HG03354 (cell line): ENCODE results near the gene PCDHGA8.
"Not testable (repeated sequence)": the region's sequence is repeated elsewhere in the genome, so short reads cannot be mapped to it uniquely, and the experiment has no call there.

ENCODE experiments used
- ATAC-seq: cut with Tn5 transposase; IDR thresholded peaks from one replicate; pipeline ENCODE4 v1.9.1; 2021; ENCODE audit warnings: mild to moderate bottlenecking; ENCODE audit not compliant: unreplicated experiment, poor library complexity, severe bottlenecking

PCDHGA8 gene

DNA sequence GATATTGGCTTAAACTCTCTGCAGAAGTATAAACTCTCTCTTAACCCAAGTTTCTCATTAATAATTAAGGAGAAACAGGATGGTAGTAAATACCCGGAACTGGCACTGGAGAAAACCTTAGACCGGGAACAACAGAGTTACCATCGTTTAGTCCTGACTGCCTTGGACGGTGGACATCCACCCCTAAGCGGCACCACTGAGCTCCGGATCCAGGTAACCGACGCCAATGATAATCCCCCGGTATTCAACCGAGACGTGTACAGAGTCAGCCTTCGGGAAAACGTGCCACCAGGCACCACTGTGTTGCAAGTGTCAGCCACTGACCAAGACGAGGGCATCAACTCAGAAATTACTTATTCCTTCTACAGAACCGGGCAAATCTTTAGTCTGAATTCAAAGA is 6.2 kb downstream of the PCDHGA8 start:
- ATAC-seq: no peak

DNA sequence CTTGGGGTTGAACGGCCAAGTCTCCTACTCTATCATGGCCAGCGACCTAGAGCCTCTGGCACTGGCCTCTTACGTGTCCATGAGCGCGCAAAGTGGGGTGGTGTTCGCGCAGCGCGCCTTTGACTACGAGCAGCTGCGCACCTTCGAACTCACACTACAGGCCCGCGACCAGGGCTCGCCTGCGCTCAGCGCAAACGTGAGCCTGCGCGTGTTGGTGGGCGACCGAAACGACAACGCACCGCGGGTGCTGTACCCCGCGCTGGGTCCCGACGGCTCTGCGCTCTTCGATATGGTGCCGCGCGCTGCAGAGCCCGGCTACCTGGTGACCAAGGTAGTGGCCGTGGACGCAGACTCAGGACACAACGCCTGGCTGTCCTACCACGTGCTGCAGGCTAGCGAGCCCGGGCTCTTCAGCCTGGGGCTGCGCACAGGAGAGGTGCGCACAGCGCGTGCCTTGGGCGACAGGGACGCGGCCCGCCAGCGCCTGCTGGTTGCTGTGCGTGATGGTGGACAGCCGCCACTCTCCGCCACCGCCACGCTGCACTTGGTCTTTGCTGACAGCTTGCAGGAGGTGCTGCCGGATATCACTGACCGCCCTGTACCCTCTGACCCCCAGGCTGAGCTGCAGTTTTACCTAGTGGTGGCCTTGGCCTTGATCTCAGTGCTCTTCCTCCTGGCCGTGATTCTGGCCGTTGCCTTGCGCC is 7.3 kb downstream of the PCDHGA8 start:
- ATAC-seq: no peak

DNA sequence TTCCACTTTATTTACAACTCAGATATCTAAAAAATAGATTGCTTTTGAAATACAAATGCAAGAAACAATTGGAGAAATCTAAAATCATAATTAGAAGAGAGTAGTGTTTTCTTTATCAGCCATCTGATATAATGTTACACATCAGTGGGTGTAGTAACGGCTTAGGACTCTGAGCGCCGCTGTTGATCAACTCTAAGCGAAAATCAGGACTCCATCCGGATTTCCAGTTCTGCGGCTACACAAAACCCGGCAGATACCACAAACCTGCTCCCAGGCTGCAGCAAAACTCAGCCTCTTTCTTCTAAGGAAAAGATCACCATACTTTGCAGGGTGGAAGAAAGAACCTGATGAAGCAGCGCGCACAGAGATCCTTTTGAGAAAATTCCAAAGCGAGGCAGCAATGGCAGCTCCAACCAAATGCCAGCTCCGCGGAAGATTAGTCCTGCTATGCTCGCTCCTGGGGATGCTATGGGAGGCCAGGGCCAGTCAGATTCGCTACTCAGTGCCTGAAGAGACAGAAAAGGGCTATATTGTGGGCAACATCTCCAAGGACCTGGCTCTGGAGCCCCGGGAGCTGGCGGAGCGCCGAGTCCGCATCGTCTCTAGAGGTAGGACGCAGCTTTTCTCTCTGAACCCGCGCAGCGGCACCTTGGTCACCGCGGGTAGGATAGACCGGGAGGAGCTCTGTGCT is 10.3 kb downstream of the PCDHGA8 start, which contains the start of gene PCDHGA9:
Gene PCDHGA9 (plus strand): TSS at position 226 of the 691 bp plus-strand sequence. CDS start 175 bp downstream, at position 401.
- no peak for ATAC-seq

DNA sequence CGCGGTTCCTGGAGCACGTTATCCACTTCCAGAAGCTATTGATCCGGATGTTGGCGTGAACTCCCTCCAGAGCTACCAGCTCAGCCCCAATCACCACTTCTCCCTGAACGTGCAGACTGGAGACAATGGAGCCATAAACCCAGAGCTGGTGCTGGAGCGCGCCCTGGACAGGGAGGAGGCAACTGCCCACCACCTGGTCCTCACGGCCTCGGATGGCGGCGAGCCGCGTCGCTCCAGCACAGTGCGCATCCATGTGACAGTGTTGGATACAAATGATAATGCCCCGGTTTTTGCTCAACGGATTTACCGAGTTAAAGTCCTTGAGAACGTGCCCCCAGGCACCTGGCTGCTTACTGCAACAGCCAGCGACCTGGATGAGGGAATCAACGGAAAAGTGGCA is 11.0 kb downstream of the PCDHGA8 start:
- no peak for ATAC-seq

DNA sequence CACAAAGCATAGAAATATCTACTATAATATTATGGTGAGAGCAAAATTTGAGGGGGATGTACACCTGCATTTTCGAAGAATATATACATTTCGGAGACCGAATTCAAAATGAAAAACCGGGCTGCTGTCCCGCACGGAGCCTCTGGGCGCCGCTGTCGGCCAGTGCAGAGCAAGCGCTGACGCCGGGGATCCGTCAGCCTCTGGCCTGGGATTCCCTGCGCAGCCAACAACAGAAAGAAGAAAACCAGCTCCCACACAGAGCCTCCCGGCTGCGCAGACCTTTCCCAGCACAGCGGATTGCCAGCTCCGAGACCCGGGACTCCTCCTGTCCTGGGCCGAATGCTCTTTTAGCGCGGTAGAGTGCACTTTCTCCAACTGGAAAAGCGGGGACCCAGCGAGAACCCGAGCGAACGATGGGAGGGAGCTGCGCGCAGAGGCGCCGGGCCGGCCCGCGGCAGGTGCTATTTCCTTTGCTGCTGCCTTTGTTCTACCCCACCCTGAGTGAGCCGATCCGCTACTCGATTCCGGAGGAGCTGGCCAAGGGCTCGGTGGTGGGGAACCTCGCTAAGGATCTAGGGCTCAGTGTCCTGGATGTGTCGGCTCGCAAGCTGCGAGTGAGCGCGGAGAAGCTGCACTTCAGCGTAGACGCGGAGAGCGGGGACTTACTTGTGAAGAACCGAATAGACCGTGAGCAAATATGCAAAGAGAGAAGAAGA is 15.5 kb downstream of the PCDHGA8 start, which contains the start of gene PCDHGB6:
Gene PCDHGB6 (plus strand): TSS at position 232 of the 716 bp plus-strand sequence. CDS start 182 bp downstream, at position 414.
- ATAC-seq: peak; percentile 81

DNA sequence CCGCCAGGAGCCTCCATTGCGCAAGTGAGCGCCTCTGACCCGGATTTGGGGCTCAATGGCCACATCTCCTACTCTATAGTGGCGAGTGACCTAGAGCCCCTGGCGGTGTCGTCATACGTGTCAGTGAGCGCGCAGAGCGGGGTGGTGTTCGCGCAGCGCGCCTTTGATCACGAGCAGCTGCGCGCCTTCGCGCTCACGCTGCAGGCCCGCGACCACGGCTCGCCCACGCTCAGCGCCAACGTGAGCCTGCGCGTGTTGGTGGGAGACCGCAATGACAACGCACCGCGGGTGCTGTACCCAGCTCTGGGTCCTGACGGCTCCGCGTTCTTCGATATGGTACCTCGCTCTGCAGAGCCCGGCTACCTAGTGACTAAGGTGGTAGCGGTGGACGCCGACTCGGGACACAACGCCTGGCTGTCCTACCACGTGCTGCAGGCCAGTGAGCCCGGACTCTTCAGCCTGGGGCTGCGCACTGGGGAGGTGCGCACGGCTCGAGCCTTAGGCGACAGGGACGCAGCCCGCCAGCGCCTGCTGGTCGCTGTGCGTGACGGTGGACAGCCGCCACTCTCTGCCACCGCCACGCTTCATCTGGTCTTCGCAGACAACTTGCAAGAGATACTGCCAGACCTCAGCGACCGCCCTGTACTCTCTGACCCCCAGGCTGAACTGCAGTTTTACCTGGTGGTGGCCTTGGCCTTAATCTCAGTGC is 17.3 kb downstream of the PCDHGA8 start:
- no peak for ATAC-seq

DNA sequence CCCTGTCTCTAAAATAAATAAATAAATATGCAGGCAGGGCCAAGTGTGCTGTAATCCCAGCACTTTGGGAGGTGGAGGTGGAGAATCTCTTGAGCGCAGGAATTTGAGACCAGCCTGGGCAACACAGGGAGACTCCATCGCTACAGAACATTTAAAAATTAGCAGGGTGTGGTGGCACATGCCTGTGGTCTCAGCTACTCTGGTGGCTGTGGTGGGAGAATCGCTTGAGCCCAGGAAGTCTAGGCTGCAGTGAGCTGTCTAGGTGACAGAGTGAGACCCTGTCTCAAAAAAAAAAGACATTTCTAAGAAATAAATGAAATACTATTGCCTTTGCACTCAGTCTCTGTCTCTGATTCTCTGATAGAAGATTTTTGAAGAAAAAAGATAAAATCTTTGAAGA is 19.1 kb downstream of the PCDHGA8 start:
- ATAC-seq: no peak

DNA sequence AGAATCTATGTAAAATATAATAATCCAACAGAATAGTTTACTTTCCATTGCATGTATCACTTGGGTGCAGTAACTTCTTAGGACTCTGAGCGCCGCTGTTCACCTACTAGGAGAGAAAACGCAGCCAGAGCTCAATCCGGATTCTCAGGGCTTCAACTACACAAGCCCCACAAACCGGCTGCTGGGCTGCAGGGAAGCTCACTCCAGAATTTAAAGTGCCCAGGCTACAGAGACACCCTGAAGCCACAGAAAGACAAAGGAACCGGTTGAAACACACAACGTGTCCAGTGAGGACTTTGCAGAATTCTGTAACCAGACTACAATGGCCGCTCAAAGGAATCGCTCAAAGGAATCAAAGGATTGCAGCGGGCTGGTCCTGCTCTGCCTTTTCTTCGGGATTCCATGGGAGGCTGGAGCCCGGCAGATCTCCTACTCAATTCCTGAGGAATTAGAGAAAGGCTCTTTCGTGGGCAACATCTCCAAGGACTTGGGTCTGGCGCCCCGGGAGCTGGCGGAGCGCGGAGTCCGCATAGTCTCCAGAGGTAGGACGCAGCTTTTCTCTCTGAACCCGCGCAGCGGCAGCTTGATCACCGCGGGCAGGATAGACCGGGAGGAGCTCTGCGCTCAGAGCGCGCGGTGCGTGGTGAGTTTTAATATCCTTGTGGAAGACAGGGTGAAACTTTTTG is 20.6 kb downstream of the PCDHGA8 start, which contains the start of gene PCDHGA10:
Gene PCDHGA10 (plus strand): TSS at position 134 of the 686 bp plus-strand sequence. CDS start 189 bp downstream, at position 323.
- ATAC-seq: peak; percentile 81

DNA sequence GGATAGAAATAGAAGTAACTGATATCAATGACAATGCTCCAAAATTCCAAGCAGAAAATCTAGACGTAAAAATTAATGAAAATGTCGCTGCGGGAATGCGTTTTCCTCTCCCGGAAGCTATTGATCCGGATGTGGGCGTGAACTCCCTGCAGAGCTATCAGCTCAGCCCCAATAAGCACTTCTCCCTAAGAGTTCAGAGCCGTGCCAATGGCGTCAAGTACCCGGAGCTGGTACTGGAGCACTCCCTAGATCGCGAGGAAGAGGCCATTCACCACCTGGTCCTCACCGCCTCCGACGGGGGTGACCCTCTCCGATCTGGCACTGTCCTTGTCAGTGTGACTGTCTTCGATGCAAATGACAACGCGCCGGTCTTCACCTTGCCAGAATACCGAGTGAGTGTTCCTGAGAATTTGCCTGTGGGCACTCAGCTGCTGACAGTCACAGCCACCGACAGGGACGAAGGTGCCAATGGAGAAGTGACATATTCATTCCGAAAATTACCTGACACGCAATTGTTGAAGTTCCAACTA is 21.2 kb downstream of the PCDHGA8 start:
- ATAC-seq: no peak

DNA sequence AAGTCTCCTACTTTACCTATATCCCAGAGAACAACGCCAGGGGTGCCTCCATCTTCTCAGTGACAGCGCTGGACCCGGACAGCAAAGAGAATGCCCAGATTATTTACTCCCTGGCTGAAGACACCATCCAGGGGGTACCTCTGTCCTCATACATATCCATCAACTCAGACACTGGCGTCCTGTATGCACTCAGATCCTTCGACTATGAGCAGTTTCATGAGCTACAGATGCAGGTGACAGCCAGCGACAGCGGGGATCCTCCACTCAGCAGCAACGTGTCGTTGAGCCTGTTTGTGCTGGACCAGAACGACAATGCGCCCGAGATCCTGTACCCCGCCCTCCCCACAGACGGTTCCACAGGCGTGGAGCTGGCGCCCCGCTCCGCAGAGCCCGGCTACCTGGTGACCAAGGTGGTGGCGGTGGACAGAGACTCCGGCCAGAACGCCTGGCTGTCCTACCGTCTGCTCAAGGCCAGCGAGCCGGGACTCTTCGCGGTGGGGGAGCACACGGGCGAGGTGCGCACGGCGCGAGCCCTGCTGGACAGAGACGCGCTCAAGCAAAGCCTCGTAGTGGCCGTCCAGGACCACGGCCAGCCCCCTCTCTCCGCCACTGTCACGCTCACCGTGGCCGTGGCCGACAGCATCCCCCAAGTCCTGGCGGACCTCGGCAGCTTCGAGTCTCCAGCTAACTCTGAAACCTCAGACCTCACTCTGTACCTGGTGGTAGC is 22.3 kb downstream of the PCDHGA8 start:
- not testable (repeated sequence) for ATAC-seq

DNA sequence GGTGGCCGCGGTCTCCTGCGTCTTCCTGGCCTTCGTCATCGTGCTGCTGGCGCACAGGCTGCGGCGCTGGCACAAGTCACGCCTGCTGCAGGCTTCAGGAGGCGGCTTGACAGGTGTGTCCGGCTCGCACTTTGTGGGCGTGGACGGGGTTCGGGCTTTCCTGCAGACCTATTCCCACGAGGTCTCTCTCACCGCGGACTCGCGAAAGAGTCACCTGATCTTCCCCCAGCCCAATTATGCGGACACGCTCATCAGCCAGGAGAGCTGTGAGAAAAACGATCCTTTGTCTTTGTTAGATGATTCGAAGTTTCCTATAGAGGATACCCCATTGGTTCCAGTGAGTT is 22.8 kb downstream of the PCDHGA8 start:
- not testable (repeated sequence) for ATAC-seq

DNA sequence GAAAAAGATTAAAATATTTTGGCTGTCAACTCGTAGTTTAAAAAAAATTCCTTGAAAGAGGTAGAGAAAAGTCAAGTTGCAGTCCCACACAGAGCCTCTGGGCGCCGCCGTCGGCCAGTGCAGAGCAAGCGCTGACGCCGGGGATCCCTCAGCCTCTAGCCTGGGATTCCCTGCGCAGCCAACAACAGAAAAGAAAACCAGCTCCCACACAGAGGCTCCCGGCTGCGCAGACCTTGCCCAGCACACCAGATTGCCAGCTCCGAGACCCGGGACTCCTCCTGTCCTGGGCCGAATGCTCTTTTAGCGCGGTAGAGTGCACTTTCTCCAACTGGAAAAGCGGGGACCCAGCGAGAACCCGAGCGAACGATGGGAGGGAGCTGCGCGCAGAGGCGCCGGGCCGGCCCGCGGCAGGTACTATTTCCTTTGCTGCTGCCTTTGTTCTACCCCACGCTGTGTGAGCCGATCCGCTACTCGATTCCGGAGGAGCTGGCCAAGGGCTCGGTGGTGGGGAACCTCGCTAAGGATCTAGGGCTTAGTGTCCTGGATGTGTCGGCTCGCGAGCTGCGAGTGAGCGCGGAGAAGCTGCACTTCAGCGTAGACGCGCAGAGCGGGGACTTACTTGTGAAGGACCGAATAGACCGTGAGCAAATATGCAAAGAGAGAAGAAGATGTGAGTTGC is 25.2 kb downstream of the PCDHGA8 start, which contains the start of gene PCDHGB7:
Gene PCDHGB7 (plus strand): TSS at position 184 of the 679 bp plus-strand sequence. CDS start 183 bp downstream, at position 367.
- ATAC-seq: peak; percentile 79

DNA sequence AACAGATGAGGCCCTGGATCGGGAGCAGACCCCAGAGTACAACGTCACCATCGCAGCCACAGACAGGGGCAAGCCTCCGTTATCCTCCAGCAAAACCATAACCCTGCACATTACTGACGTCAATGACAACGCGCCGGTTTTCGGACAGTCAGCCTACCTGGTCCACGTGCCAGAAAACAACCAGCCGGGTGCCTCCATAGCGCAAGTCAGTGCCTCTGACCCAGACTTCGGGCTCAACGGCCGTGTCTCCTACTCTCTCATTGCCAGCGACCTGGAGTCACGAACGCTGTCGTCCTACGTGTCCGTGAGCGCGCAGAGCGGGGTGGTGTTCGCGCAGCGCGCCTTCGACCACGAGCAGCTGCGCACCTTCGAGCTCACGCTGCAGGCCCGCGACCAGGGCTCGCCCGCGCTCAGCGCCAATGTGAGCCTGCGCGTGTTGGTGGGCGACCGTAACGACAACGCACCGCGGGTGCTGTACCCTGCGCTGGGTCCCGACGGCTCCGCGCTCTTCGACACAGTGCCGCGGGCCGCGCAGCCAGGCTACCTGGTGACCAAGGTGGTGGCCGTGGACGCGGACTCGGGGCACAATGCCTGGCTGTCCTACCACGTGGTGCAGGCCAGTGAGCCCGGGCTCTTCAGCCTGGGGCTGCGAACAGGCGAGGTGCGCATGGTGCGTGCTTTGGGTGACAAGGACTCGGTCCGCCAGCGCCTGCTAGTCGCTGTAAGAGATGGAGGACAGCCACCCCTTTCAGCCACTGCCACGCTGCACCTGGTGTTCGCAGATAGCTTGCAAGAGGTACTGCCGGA is 26.8 kb downstream of the PCDHGA8 start:
- no peak for ATAC-seq

DNA sequence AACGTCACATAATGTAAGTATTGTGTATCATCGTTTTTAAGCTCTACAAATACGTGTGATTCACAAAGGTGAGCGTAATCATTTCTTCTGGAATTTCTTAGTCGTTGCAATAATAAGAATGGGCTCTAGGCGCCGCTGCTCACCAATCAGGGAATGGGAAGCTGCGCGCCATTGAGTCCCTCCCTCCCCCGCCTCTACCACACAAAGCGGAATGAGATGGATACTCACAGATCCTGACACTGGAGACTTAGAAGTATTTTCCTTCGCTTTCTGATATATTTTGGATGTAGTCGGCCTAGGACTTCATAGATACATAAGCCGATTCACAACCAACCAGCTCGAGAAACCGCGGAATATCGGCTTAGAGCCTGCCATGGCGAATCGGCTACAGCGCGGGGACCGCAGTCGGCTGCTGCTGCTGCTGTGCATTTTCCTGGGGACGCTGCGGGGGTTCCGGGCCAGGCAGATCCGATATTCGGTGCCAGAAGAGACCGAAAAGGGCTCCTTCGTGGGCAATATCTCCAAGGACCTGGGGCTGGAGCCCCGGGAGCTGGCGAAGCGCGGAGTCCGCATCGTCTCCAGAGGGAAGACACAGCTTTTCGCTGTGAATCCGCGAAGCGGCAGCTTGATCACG is 28.5 kb downstream of the PCDHGA8 start, which contains the start of gene PCDHGA11:
Gene PCDHGA11 (plus strand): TSS at position 197 of the 634 bp plus-strand sequence. CDS start 177 bp downstream, at position 374.
- ATAC-seq: peak; percentile 53

DNA sequence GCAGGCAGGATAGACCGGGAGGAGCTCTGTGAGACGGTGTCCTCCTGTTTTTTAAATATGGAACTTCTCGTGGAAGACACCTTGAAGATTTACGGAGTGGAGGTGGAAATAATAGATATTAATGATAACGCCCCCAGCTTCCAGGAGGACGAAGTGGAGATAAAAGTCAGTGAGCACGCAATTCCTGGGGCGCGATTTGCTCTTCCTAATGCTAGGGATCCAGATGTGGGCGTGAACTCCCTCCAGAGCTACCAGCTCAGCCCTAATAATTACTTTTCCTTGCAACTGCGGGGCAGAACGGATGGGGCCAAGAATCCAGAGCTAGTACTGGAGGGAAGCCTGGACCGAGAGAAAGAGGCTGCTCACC is 29.0 kb downstream of the PCDHGA8 start:
- ATAC-seq: no peak

DNA sequence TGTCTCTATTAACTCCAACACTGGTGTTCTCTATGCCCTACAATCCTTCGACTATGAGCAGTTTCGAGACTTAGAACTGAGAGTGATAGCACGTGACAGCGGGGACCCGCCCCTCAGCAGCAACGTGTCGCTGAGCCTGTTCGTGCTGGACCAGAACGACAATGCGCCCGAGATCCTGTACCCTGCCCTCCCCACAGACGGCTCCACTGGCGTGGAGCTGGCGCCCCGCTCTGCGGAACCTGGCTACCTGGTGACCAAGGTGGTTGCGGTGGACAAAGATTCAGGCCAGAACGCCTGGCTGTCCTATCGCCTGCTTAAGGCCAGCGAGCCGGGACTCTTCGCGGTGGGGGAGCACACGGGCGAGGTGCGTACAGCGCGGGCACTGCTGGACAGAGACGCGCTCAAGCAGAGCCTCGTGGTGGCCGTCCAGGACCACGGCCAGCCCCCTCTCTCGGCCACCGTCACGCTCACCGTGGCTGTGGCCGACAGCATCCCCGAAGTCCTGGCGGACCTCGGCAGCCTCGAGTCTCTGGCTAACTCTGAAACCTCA is 30.4 kb downstream of the PCDHGA8 start:
- ATAC-seq: no peak
